K562 (cell line): ENCODE results near the gene TXNDC8. TPM values are rescaled to one million over a fixed set of nuclear protein-coding genes. Genes with fewer than 3 reads are reported as not detected.

Experiments
- ADNP ChIP-seq: fragments of 200-800 bp; sonication (Bioruptor generic); IDR thresholded peaks from 2 replicates; pipeline ENCODE4 v1.6.1; 2016; ENCODE audit warnings: missing genetic modification characterization, missing compliant biosample characterization
- BCOR ChIP-seq: fragments of 450-650 bp; IDR thresholded peaks from 2 replicates; pipeline ENCODE4 v1.6.1; 2016
- CC2D1A ChIP-seq: fragments of 450-650 bp; IDR thresholded peaks from 2 replicates; pipeline ENCODE4 v1.6.1; 2017; ENCODE audit warnings: mild to moderate bottlenecking
- CHD4 ChIP-seq: fragments of 200-600 bp; sonication (generic); IDR thresholded peaks from 3 replicates; pipeline ENCODE4 v1.6.1; 2012; ENCODE audit warnings: low read depth, mild to moderate bottlenecking, mixed read lengths, low read length, inconsistent platforms; ENCODE audit not compliant: insufficient read depth, insufficient replicate concordance, poor library complexity, severe bottlenecking
- CSDE1 ChIP-seq, 2 experiments: fragments of 450-650 bp; IDR thresholded peaks; 2 replicates each; pipeline ENCODE4 v1.6.1; 2016; ENCODE audit warnings: mild to moderate bottlenecking in 1 of 2
- DMBX1 ChIP-seq: fragments of 250-450 bp; sonication (Bioruptor Pico); IDR thresholded peaks from 2 replicates; pipeline ENCODE4 v1.8.0; 2022; ENCODE audit warnings: inconsistent platforms, mild to moderate bottlenecking, moderate library complexity, borderline replicate concordance
- ETV5 ChIP-seq: sonication (generic); formaldehyde crosslinking; IDR thresholded peaks from 2 replicates; pipeline ENCODE4 v1.4.0; 2020; ENCODE audit warnings: low read depth, mild to moderate bottlenecking, missing genetic modification reagents
- HDGF ChIP-seq: fragments of 450-650 bp; IDR thresholded peaks from 2 replicates; pipeline ENCODE4 v1.6.1; 2016
- IRF9 ChIP-seq: fragments of 450-650 bp; IDR thresholded peaks from 2 replicates; pipeline ENCODE4 v1.6.1; 2016; ENCODE audit warnings: missing biosample characterization, missing genetic modification characterization
- KDM5B ChIP-seq: fragments of 200-600 bp; sonication (generic); IDR thresholded peaks from 2 replicates; pipeline ENCODE4 v1.6.1; 2012; ENCODE audit warnings: low read depth, mild to moderate bottlenecking, moderate library complexity, low read length, control low read depth, inconsistent platforms; ENCODE audit not compliant: insufficient replicate concordance
- MEF2D ChIP-seq: conservative IDR thresholded peaks from 2 replicates; pipeline ENCODE4 v1.6.1; 2016; ENCODE audit warnings: low read depth, missing genetic modification characterization, missing compliant biosample characterization
- MIER1 ChIP-seq: fragments of 450-650 bp; IDR thresholded peaks from 2 replicates; pipeline ENCODE4 v1.6.1; 2016; ENCODE audit warnings: antibody characterized with exemption, mild to moderate bottlenecking, low read depth
- NFRKB ChIP-seq: fragments of 450-650 bp; IDR thresholded peaks from 2 replicates; pipeline ENCODE4 v1.6.1; 2016; ENCODE audit warnings: low read depth
- NR4A1 ChIP-seq, 2 experiments: fragments of 250-450 bp in 1 of 2; fragments of 450-650 bp in 1 of 2; sonication (Bioruptor Pico) in 1 of 2; IDR thresholded peaks; 2 replicates each; pipeline versions ENCODE4 v1.4.0 to v1.6.1; 2016 to 2020; ENCODE audit warnings: mild to moderate bottlenecking in 2 of 2, missing compliant biosample characterization in 1 of 2, missing genetic modification characterization in 1 of 2, moderate library complexity in 1 of 2
- PRPF4 ChIP-seq: fragments of 200-400 bp; formaldehyde crosslinking; IDR thresholded peaks from one replicate; pipeline ENCODE4 v1.6.1; 2017; ENCODE audit warnings: low read length, low read depth, mild to moderate bottlenecking; ENCODE audit not compliant: insufficient read depth, poor library complexity, severe bottlenecking
- RBBP5 ChIP-seq: fragments of 200-600 bp; sonication (generic); IDR thresholded peaks from 2 replicates; pipeline ENCODE4 v1.6.1; 2012; ENCODE audit warnings: borderline replicate concordance, mild to moderate bottlenecking, low read length, control low read depth, inconsistent platforms; ENCODE audit not compliant: insufficient read depth, poor library complexity, severe bottlenecking
- RBM25 ChIP-seq: fragments of 200-400 bp; formaldehyde crosslinking; IDR thresholded peaks from 2 replicates; pipeline ENCODE4 v1.6.1; 2018; ENCODE audit warnings: low read length, low read depth, moderate library complexity; ENCODE audit not compliant: severe bottlenecking
- RCOR1 ChIP-seq, 2 experiments: IDR thresholded peaks; 2 replicates each; pipeline ENCODE4 v1.6.1; 2012; ENCODE audit warnings: low read depth in 2 of 2, low read length in 2 of 2, borderline replicate concordance in 1 of 2, improper control_type of control experiment in 1 of 2
- SIN3B ChIP-seq: fragments of 450-650 bp; IDR thresholded peaks from 2 replicates; pipeline ENCODE4 v1.6.1; 2017; ENCODE audit warnings: low read depth, mild to moderate bottlenecking, moderate library complexity
- SMARCA5 ChIP-seq: fragments of 450-650 bp; IDR thresholded peaks from 2 replicates; pipeline ENCODE4 v1.6.1; 2016
- SREBF1 ChIP-seq: fragments of 150-350 bp; IDR thresholded peaks from 2 replicates; pipeline ENCODE4 v1.6.1; 2014; ENCODE audit warnings: antibody characterized with exemption, low read depth, low read length, borderline replicate concordance
- STAG1 ChIP-seq: sonication (generic); formaldehyde crosslinking; IDR thresholded peaks from 2 replicates; pipeline ENCODE4 v1.5.0; 2020; ENCODE audit warnings: missing genetic modification reagents, borderline replicate concordance
- ZFP36 ChIP-seq: fragments of 150-350 bp; IDR thresholded peaks from 2 replicates; pipeline ENCODE4 v1.6.1; 2018; ENCODE audit warnings: low read length, low read depth; ENCODE audit not compliant: partially characterized antibody
- ZKSCAN1 ChIP-seq: fragments of 150-350 bp; IDR thresholded peaks from 2 replicates; pipeline ENCODE4 v1.6.1; 2016; ENCODE audit warnings: low read depth, low read length
- ZNF583 ChIP-seq: fragments of 250-450 bp; sonication (Bioruptor Pico); IDR thresholded peaks from 2 replicates; pipeline ENCODE4 v1.4.0; 2020
- ZNF740 ChIP-seq, 3 experiments: fragments of 200-800 bp in 1 of 3; sonication (Bioruptor generic) in 1 of 3; sonication (generic) in 1 of 3; formaldehyde crosslinking in 1 of 3; IDR thresholded peaks; 2 replicates each; pipeline versions ENCODE4 v1.6.1 to v1.8.0; 2016 to 2022; ENCODE audit warnings: mild to moderate bottlenecking in 2 of 3, missing compliant biosample characterization in 2 of 3, missing genetic modification characterization in 2 of 3, missing genetic modification reagents in 1 of 3
- polyA plus RNA-seq, 8 experiments: library from polyadenylated mRNA; depleted of rRNA in 4 of 8; stranded (reverse) in 5 of 8; unstranded in 3 of 8; fragments of >200 nt; fragmentation: Nextera tagmentation in 2 of 8; fragmentation: Illumina TruSeq in 1 of 8; extraction: Ambion mirVana in 2 of 8; extraction: Trizol in 1 of 8; gene quantifications; 2 replicates each; pipeline versions ENCODE4 v1.2.1 to v1.2.3, GENCODE V29; 2011 to 2014; ENCODE audit warnings: inconsistent platforms in 1 of 8, missing spikeins in 1 of 8
- total RNA-seq, 7 experiments: library from RNA; depleted of rRNA in 6 of 7; stranded (reverse); fragments of >200 nt in 6 of 7; fragmentation: Illumina TruSeq in 2 of 7; extraction: Trizol in 2 of 7; gene quantifications; 2 replicates each; pipeline versions ENCODE4 v1.2.1 to v1.2.3, GENCODE V29; 2011 to 2021; ENCODE audit warnings: low replicate concordance in 1 of 7

TXNDC8 gene
- total and polyA plus RNA-seq, 9 of the 15 experiments (the other 6 are each of a cell fraction or from before 2014, with no cell fraction given) = not detected

GRCh38 chr9:110257097-110257841 lies 80.4 kb downstream of the TXNDC8 start (continued):
- TF ChIP-seq SMARCA5 (peak; percentile 84), HDGF (0 out of 2 replicates have a peak, but pooled peaks have one; percentile 25), ADNP (tag) (peak; percentile 91), PRPF4 (no peak), MIER1 (0 out of 2 replicates have a peak, but pooled peaks have one; percentile 53), RBBP5 (peak; percentile 17), SREBF1 (no peak), RBM25 (peak; percentile 84), STAG1 (CRISPR knock-in tag) (no peak), SIN3B (0 out of 2 replicates have a peak, but pooled peaks have one; percentile 35), ZNF740 (CRISPR knock-in tag; IDR thresholded peaks at IDR 0.05) (no peak; the same call in 1 of the 2 replicates), ZNF740 (tag; IDR thresholded peaks at IDR 0.05) (no peak; a peak in 1 of 4 replicates), NFRKB (peak; percentile 90), NR4A1 (CRISPR knock-in tag; IDR thresholded peaks at IDR 0.05) (no peak), NR4A1 (tag; IDR thresholded peaks at IDR 0.05) (0 out of 2 replicates have a peak, but pooled peaks have one; percentile 49), RCOR1 (IDR thresholded peaks at IDR 0.05; ENCODE audit: borderline replicate concordance in 1 of 2, low read depth in 2 of 2, low read length in 2 of 2) (0 out of 4 replicates have a peak, but pooled peaks of 1 of the 2 experiments have one; percentile 50), ETV5 (CRISPR knock-in tag) (peak; percentile 50; the same call in 1 of the 2 replicates), ZNF583 (CRISPR knock-in tag) (no peak), ZFP36 (peak; percentile 13), ZKSCAN1 (no peak), BCOR (peak; percentile 97), MEF2D (peak; percentile 72; the same call in 1 of the 2 replicates), DMBX1 (0 out of 2 replicates have a peak, but pooled peaks have one; percentile 29), CC2D1A (0 out of 2 replicates have a peak, but pooled peaks have one; percentile 38), CHD4 (peak; percentile 57), KDM5B (peak; percentile 18), CSDE1 (IDR thresholded peaks at IDR 0.05) (0 out of 4 replicates have a peak, but pooled peaks of 1 of the 2 experiments have one; percentile 46), IRF9 (0 out of 2 replicates have a peak, but pooled peaks have one; percentile 36)
